ENCODE data around the gene IFT22. TPM values are rescaled to one million over a fixed set of nuclear protein-coding genes. Genes with fewer than 3 reads are reported as not detected.
"Not testable (repeated sequence)": the region's sequence is repeated elsewhere in the genome, so short reads cannot be mapped to it uniquely, and the experiment has no call there.

The IFT22 gene
- total and polyA plus RNA-seq, 7 donors = 18.7 to 42.2 (median 23.2) TPM

DNA sequence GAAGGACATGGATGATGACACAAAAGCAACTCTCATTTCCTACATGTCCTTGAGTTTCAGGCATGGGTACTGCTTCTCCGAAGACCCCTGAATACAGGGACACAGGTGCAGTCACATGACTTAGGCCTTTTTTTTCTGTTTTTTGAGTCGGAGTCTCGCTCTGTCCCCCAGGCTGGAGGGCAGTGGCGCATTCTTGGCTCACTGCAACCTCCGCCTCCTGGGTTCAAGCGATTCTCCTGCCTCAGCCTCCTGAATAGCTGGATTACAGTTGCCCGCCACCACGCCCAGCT is 26.8 kb downstream of the IFT22 start:
- TF ChIP-seq, protein P1, sequence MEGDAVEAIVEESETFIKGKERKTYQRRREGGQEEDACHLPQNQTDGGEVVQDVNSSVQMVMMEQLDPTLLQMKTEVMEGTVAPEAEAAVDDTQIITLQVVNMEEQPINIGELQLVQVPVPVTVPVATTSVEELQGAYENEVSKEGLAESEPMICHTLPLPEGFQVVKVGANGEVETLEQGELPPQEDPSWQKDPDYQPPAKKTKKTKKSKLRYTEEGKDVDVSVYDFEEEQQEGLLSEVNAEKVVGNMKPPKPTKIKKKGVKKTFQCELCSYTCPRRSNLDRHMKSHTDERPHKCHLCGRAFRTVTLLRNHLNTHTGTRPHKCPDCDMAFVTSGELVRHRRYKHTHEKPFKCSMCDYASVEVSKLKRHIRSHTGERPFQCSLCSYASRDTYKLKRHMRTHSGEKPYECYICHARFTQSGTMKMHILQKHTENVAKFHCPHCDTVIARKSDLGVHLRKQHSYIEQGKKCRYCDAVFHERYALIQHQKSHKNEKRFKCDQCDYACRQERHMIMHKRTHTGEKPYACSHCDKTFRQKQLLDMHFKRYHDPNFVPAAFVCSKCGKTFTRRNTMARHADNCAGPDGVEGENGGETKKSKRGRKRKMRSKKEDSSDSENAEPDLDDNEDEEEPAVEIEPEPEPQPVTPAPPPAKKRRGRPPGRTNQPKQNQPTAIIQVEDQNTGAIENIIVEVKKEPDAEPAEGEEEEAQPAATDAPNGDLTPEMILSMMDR (IDR thresholded peaks at IDR 0.05) = no peak
- Histone ChIP-seq H3K27me3 (ENCODE audit: insufficient read depth in 3 of 3, low read length in 2 of 3) (peaks cover 0 to 78% (median 7%) of the 10 kb centered on the region in 3 donors), H3K4me1 (no peaks in the 10 kb centered on the region), H3K27ac (no peak overlapping the region), H3K9me3 (no peaks in the 10 kb centered on the region), H3K4me3 (no peak overlapping the region), H3K36me3 (ENCODE audit: insufficient read depth in 1 of 2, low read depth in 1 of 2) (no peaks in the 10 kb centered on the region)
- DNase-seq (no peak), ATAC-seq (no peak)
- intact Hi-C loops (cut with DNase I) = no loop called here
- WGBS, 3 donors = 76 to 79% (median 78%) methylated on average over 8 of the region's 8 CpGs

DNA sequence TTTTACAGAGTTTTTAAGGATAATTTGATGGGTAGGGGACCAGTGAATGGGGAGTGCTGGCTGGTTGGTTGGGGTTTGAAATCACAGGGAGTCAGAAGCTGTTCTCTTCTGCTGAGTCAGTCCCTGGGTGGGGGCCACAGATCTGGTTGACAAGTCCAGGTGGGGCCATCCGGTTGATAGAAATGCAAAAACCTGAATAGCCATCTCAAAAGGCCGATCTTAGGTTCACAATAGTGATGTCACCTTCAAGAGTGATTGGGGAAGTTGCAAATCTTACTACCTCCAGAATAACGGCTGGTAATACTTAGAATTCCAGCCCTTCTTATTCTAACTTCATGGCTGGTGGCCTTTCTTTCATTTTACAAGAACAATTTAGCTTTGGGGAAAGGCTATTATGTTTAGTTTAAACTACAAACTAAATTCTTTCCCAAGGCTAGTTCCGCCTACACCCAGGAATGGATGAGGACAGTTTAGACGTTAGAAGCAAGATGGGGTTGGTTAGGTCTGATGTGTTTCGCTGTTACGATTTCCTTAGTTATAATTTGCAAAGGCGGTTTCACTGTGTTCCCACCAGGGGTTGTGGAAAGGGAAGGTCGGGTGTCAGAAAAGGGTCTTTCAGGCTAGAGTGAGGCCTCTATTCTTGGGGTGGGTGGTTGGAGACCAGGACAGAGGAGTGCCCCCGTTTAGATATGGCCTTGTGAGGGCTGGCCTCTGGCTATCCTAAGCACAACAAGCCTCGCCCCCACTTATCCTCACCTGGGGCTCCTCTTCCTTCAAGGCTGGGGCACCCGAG is 27.4 kb downstream of the IFT22 start:
- Histone ChIP-seq H3K9me3 (no peaks in the 10 kb centered on the region), H3K36me3 (ENCODE audit: insufficient read depth in 1 of 2, low read depth in 1 of 2) (no peaks in the 10 kb centered on the region), H3K27ac (no peak overlapping the region), H3K4me1 (no peaks in the 10 kb centered on the region), H3K27me3 (ENCODE audit: insufficient read depth in 3 of 3, low read length in 2 of 3) (peaks cover 0 to 74% (median 7%) of the 10 kb centered on the region in 3 donors), H3K4me3 (no peak overlapping the region)
- TF ChIP-seq, protein P1 (IDR thresholded peaks at IDR 0.05) = no peak
- WGBS, 3 donors = 35 to 40% (median 38%) methylated on average over 12 of the region's 12 CpGs
- intact Hi-C loops (cut with DNase I) = no loop called here
- DNase-seq (no peak), ATAC-seq (no peak)

DNA sequence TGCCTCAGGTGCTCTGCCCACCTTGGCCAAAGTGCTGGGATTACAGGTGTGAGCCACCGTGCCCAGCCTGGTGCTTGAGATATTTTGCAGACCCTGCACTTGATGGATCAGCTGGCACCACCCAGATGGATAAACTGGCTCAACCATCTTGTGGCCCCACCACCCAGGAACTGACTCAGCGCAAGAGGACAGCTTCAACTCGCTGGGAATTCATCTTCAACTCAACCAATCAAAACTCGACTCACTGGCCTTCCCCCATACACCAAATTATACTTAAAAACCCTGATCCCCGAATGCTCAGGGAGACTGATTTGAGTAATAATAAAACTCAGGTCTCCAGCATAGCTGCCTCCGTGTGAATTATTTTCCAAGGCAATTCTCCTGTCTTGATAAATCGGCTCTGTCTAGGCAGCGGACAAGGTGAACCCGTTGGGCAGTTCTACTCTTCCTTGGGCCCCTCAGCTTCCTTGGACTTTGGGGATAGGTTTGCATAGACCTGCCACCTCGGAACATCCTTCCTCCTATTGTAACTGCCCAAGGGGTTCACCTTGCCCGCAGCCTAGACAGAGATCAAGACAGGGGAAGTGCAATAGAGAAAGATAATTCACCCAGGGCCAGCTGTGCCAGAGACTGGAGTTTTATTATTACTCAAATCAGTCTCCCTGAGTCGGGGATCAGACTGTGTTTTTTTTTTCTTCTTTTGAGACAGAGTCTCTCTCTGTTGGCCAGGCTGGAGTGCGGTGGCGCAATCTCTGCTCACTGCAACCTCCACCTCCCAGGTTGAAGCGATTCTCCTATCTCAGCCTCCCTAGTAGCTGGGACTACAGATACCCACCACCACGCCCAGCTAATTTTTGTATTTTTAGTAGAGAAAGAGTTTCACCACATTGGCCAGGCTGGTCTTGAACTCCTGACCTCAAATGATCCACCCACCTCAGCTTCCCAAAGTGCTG is 28.3 kb downstream of the IFT22 start:
- ATAC-seq; H3K9me3 ChIP-seq; H3K4me3 ChIP-seq; DNase-seq; H3K36me3 ChIP-seq (ENCODE audit: insufficient read depth in 1 of 2, low read depth in 1 of 2); H3K27ac ChIP-seq; intact Hi-C loops (cut with DNase I); H3K4me1 ChIP-seq: not testable (repeated sequence)
- 43 to 51% (median 49%) methylated on average over 16 of the region's 16 CpGs for WGBS, 3 donors
- H3K27me3 ChIP-seq (ENCODE audit: insufficient read depth in 3 of 3, low read length in 2 of 3) = peaks cover 0 to 67% (median 7%) of the 10 kb centered on the region in 3 donors

DNA sequence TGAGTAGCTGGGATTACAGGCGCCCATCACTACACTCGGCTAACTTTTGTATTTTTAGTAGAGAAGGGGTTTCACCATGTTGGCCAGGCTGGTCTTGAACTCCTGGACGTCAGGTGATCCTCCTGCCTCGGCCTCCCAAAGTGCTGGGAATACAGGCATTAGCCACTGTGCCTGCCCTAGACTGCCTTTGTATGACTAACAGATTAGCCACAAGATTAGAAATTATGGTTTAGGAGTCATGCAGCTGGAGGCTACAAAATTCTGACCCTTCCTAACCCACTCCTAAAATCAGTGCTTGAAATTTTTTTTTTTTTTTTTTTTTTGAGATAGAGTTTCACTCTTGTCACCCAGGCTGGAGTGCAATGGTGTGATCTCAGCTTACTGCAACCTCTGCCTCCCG is 29.0 kb downstream of the IFT22 start:
- H3K27ac ChIP-seq; ATAC-seq; intact Hi-C loops (cut with DNase I); H3K36me3 ChIP-seq (ENCODE audit: insufficient read depth in 1 of 2, low read depth in 1 of 2); H3K4me1 ChIP-seq; DNase-seq; H3K4me3 ChIP-seq; H3K9me3 ChIP-seq: not testable (repeated sequence)
- H3K27me3 ChIP-seq (ENCODE audit: insufficient read depth in 3 of 3, low read length in 2 of 3) = peaks cover 0 to 59% (median 7%) of the 10 kb centered on the region in 3 donors
- 67 to 77% (median 74%) methylated on average over 5 of the region's 5 CpGs for WGBS, 3 donors

DNA sequence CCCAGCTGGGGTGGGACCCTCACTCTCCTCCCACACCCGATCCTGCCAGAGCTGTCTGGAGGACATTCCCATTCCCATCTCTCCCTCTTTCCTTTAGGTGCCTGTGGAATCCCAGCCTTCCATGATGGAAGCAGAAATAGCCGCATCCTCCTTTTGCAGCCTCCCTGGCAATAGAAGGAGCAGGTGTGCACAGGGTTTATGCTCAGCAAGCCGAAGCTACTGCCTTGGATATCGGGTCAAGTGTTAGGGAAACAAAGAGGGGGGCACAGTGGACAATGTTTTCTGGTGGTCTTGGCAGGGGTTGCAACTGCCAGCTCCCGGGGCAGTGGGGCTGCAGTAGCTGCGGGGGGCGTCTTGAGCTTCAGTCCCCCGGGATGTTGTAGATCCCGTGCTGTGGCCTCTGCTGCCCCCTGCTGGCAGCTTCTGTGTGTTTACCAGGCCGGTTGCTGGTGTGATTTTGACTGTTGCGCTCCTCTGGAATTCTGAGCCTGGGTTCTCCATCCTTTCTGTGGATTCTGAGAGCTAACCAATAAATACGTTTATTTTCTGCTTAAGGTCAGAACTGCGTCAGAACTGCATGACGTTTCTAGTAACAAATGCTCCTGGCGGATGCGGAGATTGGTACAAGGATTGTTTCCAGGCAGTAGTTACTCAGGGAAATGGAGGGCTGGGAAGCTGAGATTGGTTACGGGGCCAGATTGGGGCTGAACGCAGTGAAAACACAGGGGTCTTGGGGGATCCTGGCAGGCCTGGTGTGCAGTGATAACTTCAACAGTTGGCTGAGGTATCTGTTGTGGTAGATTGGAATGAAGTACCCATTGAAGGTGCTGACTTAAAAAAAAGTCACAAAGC is 31.2 kb downstream of the IFT22 start:
- peak in 3 of 4 donors; percentile 53 to 77 (median 66) for ATAC-seq
- H3K4me1 ChIP-seq; H3K27ac ChIP-seq; H3K4me3 ChIP-seq; intact Hi-C loops (cut with DNase I); H3K36me3 ChIP-seq (ENCODE audit: insufficient read depth in 1 of 2, low read depth in 1 of 2); H3K9me3 ChIP-seq: not testable (repeated sequence)
- TF ChIP-seq, protein P1 (IDR thresholded peaks at IDR 0.05) = peak; percentile 70
- peak; percentile 50 to 70 for DNase-seq
- 20 to 24% (median 20%) methylated on average over 14 to 16 of the region's 18 CpGs for WGBS, 3 donors
- peaks cover 0 to 43% (median 4%) of the 10 kb centered on the region in 3 donors for H3K27me3 ChIP-seq (ENCODE audit: insufficient read depth in 3 of 3, low read length in 2 of 3)

DNA sequence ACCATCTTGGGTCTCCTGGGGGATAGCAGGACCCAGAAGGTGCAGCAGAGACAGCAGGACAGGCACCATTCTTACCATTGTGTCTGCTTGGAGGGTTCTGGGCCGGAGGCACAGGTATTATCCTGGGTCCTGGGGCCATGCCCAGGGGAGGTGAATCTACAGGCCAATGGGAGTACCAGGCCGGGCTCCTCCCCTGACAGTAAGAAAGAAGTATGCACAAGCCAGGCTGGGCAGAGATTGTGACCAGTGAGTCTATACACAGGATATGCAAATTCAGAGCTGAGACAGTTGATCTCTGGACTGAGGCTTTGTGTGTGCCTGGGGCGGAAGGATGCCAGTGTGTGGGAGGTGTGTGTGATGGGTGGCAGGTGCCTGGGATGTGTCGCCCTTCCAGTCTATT is 31.9 kb downstream of the IFT22 start:
- H3K4me3 ChIP-seq; DNase-seq; H3K4me1 ChIP-seq; H3K27ac ChIP-seq; ATAC-seq; intact Hi-C loops (cut with DNase I); H3K36me3 ChIP-seq (ENCODE audit: insufficient read depth in 1 of 2, low read depth in 1 of 2); H3K9me3 ChIP-seq: not testable (repeated sequence)
- 46 to 78% (median 68%) methylated on average over 3 to 4 of the region's 4 CpGs for WGBS, 3 donors
- H3K27me3 ChIP-seq (ENCODE audit: insufficient read depth in 3 of 3, low read length in 2 of 3) = peaks cover 0 to 36% (median 4%) of the 10 kb centered on the region in 3 donors

All from psoas muscle (tissue), 8 donors.